B cell (primary cell): ENCODE measurements around the gene NKX2-3.

Experiments
- CTCF ChIP-seq: fragments of 200-600 bp; IDR thresholded peaks from one replicate; pipeline ENCODE4 v1.8.0; 2022; ENCODE audit warnings: antibody characterized with exemption, mild to moderate bottlenecking
- EZH2 ChIP-seq: IDR thresholded peaks from 2 replicates; pipeline ENCODE4 v1.6.1; 2012; ENCODE audit warnings: borderline replicate concordance, low read depth, mild to moderate bottlenecking, moderate library complexity, low read length; ENCODE audit not compliant: insufficient read depth, poor library complexity, severe bottlenecking

- TF ChIP-seq CTCF (no peak), EZH2 (no peak)
These were observed 10.1 kb upstream of the NKX2-3 start for GRCh38 chr10:99522470-99523250.
